Measurements from ENCODE around the gene BRAF. TPM values are rescaled to one million over a fixed set of nuclear protein-coding genes. Genes with fewer than 3 reads are reported as not detected.
"Not testable (repeated sequence)": the region's sequence is repeated elsewhere in the genome, so short reads cannot be mapped to it uniquely, and the experiment has no call there.

Gene BRAF
- 10 to 100 TPM; 20.0 to 23.4 TPM for total RNA-seq
- long read RNA-seq, full-length matches to known transcripts = 3 of 5 reads
- long read RNA-seq, partial matches to known transcripts = 0 of 5 reads
- long read RNA-seq, other reads (novel, unspliced or antisense) = 2 of 5 reads

DNA sequence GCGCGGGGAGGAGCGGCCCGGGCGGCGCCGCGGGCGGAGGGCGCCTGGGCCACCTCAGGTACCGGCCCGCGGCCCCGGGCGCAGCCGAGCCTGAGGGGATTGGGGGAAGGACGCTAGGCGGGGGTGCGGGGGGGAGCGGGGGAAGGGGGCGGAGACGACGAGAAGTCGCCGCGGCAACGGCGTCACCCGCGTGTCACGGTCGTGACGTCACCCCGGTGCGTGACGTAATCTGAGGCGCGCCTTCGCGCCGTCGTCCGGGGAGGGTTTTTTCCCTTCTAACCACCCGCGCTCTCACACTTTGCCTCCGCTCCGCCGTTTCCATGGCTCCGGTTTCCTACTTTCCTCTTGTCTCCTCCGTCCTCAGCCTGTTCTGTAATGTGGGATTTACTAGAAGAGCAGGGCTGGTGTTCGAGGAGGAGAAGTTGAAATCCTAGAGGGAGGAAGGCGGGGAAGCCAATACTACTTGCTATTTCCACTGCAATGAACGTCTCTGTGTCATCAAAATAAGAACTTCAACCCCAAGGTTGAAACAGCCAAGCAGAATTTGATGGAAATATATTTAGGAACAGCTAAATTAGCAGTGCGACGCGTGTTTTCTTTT lies at the start of gene BRAF:
Gene BRAF, minus strand, starts transcription at position 109 of the 601 bp plus-strand sequence. CDS start 226 bp downstream, outside the sequence.
- DNase-seq (peak; percentile 91), ATAC-seq (peak; percentile 83 to 88)
- intact Hi-C loops (cut with DNase I) = loop anchor here in 1 of 2 donors (10.0 kb wide), 2 partner anchors 90 to 620 kb away; partner anchors contain the start of gene MRPS33

DNA sequence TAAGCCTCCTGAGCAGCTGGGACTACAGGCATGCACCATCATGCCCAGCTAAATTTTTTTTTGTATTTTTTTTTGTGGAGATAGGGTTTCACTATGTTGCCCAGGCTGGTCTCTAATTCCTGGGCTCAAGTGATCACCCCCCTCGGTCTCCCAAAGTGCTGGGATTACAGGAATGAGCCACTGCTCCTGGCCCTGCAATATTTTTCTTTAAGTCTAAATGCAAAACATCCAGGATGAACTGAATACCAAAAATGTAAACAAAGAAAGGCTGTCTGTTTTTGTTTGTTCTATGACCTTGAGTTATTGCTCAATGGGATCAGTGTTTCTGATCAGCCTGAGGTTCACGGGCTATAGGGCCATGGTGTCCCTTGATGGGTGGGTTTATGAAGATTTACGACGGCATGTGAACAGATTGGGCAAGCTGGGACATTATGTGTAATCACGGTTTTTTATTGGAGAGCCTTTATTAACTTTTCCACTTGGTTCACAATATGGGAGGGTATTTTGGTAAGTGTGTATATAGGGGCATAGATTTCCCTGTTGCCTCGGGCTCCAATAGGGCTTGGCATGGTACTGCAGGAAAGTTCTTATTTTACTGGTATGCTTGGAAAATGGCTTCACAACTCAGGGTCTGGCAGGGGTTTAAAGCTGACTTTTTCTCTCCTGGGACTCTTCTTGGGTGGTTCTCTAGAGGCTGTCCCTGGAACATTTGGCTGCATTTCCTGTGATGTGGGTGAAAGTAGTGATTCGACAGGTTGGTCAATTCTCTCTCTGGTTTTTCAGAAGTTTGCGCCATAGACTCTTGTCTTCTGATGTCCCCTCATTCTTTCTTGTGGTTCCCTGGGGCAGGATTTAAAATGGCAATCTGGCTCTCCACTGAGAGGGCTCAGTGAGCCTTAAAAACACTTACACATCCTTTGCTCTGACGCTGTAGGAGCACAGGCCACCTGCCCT lies 48.4 kb upstream of the BRAF start:
- DNase-seq = no peak
- intact Hi-C loops (cut with DNase I) = no loop called here
- peak in 1 of 2 donors; percentile 44 for ATAC-seq

DNA sequence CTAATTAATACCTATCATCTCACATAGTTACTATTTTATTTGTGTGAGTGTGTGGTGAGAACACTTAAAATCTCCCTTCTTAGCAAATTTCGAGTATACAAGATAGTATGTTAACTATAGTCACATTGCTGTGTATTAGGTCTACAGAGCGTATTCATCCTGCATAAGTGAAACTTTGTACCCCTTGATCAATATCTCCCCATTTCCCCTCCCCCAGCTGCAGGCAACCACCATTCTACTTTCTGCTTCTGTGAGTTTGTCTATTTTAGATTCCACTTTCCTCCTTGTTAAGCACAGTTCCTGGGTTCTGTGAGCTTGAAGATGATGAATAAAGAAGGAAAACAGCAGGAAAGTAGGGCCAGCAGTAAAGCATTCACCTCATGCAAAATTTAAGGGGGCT lies 47.6 kb upstream of the BRAF start:
- intact Hi-C loops (cut with DNase I) = no loop called here
- no peak for ATAC-seq
- DNase-seq = no peak

DNA sequence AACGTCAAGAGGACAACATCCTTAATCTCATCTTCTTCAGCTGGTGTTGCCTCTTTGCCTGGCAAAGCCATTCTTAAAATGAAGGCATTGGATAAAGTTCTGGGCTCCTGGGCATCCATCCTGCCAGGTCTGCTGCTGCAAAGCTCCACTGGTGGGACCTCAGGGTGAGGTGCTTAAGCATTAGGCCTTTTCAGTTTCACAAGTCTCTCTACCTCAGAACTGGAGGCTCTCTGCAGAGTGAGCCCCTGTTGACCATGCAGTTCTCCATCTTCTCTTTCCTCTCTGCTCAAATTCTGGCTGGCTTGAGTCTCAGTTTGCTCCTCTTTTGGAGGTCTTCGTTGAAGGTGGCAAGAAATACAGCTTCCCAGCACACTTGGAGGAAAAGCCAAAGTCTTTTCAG lies 42.7 kb upstream of the BRAF start:
- intact Hi-C loops (cut with DNase I) = no loop called here
- ATAC-seq (no peak), DNase-seq (no peak)

DNA sequence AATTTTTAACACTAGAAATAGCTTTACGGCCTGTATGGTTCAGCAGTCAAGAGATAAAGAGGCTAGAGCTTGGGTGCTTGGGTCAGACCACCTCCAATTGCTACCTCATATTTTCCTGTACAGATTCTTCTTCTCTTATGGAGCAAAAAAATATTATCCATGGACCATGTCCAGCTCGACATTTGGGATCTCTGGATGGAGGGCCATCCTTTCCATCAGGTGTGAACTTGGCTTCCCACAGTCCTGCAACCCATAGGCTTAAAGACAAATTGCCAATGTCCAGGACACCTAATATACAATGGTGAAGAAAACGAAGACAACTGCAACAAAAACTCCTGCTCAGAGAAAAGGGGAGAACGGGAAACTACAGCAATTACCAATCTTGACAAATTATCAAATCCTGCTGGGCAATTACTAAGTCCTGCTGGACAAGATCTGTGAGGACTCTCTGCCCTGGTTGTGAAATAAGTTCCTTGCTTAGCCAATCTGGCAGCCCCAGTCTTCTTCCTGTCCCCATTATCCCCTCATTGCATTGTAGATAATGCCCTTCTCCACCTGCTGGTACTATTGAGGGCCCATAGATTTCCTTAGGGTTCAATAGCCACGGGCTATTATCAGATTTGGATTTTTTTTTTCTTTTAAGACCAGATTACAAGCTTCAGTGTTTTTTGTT lies 42.0 kb upstream of the BRAF start:
- no peak for DNase-seq
- intact Hi-C loops (cut with DNase I) = no loop called here
- ATAC-seq = no peak

DNA sequence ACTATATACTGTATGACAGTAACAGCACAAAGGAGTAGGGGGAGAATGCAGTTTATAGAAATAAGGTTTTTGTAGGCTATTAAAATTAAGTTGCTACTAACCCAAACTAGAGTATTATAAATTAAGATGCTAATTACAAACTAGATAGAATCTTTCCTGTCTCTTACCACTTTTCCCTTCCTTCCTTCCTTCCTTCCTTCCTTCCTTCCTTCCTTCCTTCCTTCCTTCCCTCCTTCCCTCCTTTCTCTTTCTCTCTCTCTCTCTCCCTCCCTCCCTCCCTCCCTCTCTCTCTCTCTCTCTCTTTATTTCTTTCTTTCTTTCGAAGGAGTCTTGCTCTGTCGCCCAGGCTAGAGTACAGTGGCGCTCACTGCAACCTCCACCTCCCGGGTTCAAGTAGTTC lies 36.4 kb upstream of the BRAF start:
- intact Hi-C loops (cut with DNase I) = no loop called here
- DNase-seq (no peak), ATAC-seq (no peak)

DNA sequence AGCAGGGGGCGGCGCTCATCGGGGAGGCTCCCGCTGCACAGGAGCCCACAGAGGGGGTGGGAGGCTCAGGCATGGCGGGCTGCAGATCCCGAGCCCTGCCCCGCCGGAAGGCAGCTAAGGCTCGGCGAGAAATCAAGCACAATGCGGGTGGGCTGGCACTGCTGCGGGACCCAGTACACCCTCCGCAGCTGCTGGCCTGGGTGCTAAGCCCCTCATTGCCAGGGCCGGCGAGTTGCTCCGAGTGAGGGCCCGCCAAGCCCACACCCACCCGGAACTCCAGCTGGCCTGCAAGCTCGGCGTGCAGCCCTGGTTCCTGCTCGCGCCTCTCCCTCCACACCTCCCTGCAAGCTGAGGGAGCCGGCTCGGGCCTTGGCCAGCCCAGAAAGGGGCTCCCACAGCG lies 32.3 kb upstream of the BRAF start:
- intact Hi-C loops (cut with DNase I); DNase-seq; ATAC-seq: not testable (repeated sequence)

DNA sequence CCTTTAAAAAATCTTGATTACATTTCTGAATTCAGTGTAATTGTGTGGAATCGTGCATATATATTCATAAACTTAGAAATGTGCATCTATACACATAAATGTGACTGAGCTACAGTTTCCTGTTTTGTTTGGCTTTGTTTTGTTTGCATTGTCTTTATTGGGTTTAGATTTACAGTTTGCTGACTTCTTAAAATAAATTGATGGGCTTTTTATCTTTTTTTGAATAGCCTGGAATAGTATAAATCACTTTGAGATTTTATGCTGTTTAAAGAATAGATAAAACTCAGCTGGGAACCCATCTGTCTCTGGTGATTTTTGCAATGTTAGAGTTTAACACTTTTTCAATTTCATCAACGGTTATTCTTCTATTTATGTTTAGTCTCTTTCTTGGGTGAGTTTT lies 21.2 kb upstream of the BRAF start:
- DNase-seq (no peak), ATAC-seq (no peak)
- intact Hi-C loops (cut with DNase I) = no loop called here

DNA sequence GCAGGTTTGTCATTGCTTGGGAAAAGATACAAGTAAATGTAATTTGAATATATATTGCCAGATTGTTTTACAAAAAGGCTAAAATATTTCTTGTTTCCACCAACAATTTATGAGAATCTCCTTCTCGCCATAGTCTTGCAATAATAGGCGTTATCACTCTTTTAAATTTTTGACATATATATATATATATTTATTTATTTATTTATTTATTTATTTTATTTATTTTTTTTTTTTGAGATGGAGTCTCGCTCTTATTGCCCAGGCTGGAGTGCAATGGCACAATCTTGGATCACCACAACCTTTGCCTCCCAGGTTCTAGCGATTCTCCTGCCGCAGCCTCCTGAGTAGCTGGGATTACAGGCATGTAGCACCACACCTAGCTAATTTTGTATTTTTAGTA lies 17.5 kb upstream of the BRAF start:
- DNase-seq; intact Hi-C loops (cut with DNase I): not testable (repeated sequence)

DNA sequence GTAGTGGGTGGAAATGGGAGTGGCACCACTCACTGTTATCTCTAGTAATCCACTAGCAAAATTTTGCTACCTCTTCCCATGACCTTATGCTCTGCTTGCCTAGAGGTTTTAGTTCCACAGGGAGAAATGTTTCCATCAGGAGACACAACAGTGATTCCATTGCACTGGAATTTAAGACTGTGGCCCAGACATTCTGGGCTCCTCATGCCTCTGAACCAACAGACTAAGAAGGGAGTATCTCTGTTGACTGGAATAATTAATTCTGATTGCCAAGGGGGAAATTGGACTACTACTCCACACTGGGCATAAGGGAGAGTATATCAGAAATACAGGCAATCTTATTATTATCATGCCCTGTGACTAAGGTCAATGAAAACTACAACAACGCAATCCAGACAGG lies 16.2 kb upstream of the BRAF start:
- intact Hi-C loops (cut with DNase I) = no loop called here
- ATAC-seq (no peak), DNase-seq (no peak)

More for the DNA sequence above, 17.5 kb upstream of the BRAF start:
- not testable (repeated sequence) for ATAC-seq

DNA sequence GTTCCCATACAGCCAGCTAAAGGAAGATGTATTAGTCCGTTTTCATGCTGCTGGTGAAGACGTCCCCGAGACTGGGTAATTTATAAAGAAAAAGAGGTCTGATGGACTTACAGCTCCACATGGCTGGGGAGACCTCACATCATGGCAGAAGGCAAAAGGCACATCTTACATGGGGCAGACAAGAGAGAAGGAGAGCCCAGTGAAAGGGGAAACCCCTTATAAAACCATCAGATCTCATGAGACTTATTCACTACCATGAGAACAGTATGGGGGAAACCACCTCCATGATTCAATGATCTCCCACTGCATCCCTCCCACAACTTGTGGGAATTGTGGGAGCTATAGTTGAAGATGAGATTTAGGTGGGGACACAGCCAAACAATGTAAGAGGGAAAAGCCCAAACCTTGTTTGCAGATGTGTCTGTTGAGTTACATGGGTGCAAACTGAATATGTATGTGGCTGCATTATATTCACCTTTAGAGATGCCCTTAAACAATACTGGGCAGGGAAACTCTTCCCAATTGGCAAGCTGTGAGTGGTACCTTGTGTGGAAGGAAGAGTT lies 13.1 kb upstream of the BRAF start:
- no peak for ATAC-seq
- intact Hi-C loops (cut with DNase I) = no loop called here

DNA sequence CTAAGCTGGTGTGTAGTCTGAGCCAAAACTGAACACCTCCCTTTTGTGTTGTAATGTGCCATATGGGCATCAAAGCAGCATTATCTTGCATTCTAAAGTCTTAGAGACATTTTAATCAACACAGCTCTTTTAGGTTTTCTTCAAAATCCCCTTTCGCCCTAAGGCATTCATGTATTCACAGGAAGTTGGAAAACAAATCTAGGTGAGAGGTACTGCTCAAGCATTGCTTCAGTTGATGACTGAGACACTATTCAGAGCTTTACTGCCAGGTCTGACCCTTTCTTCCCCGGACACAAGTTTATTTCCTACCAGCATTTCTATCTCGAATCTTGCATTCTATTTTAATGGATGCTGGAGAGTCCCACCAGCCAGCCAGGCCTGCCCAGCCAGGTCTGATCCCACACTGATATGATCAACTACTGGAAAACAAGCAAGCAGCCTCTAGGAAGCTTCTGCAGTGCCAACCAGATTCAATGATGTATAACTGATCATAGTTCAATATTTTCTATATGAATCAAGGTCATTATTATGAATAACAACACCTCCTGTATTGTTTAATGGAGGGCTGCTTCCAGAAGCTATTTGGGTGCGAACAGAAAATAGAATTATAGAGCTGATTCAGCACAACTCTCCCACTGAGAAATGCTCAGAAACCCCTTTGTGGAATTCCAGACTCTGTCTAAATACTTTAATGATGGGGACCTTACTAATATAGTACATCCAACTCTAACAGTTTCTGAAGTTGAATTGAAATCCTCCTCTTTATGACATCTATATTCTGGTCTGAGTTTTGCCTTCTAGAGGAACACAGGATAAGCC lies 4.0 kb upstream of the BRAF start:
- no peak for DNase-seq
- intact Hi-C loops (cut with DNase I) = loop anchor here in 1 of 2 donors (10.0 kb wide), 2 partner anchors 86 to 616 kb away; partner anchors contain the start of gene MRPS33
- ATAC-seq = no peak

More for the DNA sequence above, 13.1 kb upstream of the BRAF start:
- DNase-seq = no peak

DNA sequence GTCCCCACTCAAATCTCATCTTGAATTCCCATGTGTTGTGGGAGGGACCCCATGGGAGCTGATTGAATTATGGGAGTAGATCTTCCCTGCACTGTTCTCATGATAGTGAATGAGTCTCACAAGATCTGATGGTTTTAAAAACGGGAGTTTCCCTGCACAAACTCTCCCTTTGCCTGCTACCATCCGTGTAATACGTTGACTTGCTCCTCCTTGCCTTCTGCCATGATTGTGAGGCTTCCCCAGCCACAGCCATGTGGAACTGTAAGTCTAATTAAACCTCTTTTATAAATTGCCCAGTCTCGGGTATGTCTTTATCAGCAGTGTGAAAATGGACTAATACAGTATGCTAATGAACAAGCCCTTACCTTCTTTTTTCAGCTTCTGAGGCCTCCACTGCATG lies 3.2 kb upstream of the BRAF start:
- ATAC-seq, DNase-seq: not testable (repeated sequence)
- intact Hi-C loops (cut with DNase I) = loop anchor here in 1 of 2 donors (10.0 kb wide), 2 partner anchors 87 to 617 kb away; partner anchors contain the start of gene MRPS33

DNA sequence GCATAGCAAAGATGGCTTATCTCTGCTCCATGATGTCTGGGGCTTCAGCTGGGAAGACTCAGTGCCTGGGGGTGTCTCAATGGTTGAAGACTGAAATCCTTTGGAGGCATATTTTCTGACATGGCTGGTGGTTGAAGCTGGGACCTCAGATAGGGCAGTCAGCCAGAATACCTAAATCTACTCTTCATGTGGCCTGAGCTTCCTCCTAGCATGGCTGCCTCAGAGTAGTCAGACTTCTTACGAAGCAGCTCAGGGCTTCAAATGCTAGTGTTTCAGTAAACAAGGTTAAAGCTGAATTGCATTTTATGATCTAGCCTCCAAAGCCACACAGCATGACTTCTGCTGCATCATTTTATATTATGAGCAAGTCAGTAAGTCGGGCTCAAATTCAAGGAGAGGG lies 2.6 kb upstream of the BRAF start:
- ATAC-seq (no peak), DNase-seq (no peak)
- intact Hi-C loops (cut with DNase I) = loop anchor here in 1 of 2 donors (10.0 kb wide), 2 partner anchors 87 to 617 kb away; partner anchors contain the start of gene MRPS33

DNA sequence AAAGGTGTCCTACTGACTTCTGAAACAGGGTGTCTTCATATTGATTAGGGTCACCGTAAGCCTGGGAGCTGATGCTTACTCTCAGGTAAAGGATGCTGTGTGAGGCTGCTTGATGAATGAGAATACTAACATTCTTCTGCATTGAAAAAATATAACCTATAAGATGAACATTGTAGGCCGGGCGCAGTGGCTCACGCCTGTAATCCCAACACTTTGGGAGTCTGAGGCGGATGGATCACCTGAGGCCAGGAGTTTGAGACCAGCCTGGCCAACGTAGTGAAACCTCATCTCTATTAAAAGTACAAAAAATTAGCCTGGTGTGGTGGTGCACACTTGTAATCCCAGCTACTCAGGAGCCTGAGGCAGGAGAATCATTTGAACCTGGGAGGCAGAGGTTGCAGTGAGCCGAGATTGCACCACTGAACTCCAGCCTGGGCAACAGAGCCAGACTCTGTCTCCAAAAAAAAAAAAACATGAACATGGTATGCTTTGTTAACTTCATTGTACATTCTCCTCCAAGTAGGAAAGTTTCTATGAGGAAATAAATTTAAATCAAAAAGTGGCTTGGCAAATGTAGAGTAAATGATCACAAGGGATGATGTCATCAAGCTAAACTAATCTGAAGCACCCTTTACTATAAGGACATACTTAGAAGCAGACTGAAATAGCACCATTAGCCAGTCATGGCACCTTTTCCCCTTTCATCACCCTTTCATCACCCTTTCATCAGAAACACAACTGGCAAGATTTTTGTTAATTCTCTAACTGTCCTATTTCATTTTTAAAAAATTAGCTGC lies 1.5 kb upstream of the BRAF start:
- intact Hi-C loops (cut with DNase I) = loop anchor here in 1 of 2 donors (10.0 kb wide), 2 partner anchors 89 to 619 kb away; partner anchors contain the start of gene MRPS33
- no peak for DNase-seq
- no peak for ATAC-seq

DNA sequence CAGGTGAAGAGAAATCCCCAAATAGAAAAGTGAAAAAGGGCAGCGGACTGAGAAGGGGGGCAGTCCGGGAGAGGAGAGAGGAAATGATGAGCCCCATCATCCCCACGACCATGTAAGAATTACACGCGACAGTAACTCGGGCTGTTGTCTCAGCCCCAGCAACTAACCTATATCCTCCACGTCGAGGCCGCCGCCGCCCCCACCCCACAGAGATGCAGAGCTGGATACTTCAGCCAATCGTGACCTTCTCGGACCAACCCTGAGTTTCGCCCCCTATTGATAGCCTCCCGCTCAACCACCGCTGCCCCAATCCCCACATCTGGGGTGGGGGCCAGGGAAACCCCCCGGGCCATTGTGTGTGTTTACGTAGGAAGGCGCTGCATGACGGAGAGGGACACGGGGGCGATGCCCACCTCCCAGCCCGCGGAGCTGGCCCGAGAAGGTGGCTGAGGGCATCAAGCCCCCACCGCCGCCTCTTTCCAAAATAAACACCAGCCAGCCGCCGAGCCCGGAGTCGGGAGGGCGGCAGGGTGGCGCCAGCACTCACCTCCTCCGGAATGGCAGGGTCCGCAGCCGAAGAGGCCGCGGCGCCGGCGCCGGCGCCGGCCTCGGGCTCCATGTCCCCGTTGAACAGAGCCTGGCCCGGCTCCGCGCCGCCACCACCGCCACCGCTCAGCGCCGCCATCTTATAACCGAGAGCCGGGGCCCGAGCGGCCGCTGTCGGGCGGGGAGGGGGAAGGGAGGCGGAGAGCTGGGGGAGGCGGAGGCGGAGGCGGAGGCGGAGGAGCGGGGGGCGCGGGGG lies 509 bp downstream of the BRAF start:
- intact Hi-C loops (cut with DNase I) = loop anchor here in 1 of 2 donors (10.0 kb wide), 2 partner anchors 91 to 621 kb away; partner anchors contain the start of gene MRPS33
- ATAC-seq = peak; percentile 84 to 90
- DNase-seq = peak; percentile 83

Data from left cardiac atrium (tissue), 4 donors.